ENCODE data around the gene DIP2C. TPM values are rescaled to one million over a fixed set of nuclear protein-coding genes. Genes with fewer than 3 reads are reported as not detected.
"Not testable (repeated sequence)": the region's sequence is repeated elsewhere in the genome, so short reads cannot be mapped to it uniquely, and the experiment has no call there.

The DIP2C gene
- total RNA-seq, 2 donors from 2014 or later: 21.1 to 23.8 TPM

DNA sequence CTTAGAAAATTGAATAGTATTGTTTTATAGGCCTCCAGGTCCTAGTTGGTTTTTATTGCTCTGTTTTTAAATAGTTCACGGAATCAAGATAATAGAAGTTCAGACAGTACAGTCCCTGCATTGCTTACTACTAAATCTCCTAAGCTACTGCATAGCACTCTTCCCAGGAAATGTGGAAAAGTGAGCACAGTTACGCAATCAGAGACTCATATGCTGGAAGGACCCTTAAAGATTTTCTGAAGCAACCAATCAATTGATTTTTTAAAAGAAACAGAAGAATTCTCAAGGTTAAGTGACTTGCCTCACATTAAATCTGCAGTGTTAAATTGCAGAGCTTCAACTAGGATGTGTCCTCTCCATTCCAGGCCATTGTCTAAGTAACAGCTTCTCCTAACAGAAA lies 23.1 kb upstream of the DIP2C start:
- Histone ChIP-seq H3K27ac (no peak overlapping the region), H3K36me3 (no peaks in the 10 kb centered on the region), H3K4me1 (no peaks in the 10 kb centered on the region), H3K9me3 (peaks cover 0 to 13% of the 10 kb centered on the region in 2 donors), H3K27me3 (no peaks in the 10 kb centered on the region), H3K4me3 (no peak overlapping the region)
- no peak for DNase-seq (ENCODE audit: low spot score)
- TF ChIP-seq, protein P1, sequence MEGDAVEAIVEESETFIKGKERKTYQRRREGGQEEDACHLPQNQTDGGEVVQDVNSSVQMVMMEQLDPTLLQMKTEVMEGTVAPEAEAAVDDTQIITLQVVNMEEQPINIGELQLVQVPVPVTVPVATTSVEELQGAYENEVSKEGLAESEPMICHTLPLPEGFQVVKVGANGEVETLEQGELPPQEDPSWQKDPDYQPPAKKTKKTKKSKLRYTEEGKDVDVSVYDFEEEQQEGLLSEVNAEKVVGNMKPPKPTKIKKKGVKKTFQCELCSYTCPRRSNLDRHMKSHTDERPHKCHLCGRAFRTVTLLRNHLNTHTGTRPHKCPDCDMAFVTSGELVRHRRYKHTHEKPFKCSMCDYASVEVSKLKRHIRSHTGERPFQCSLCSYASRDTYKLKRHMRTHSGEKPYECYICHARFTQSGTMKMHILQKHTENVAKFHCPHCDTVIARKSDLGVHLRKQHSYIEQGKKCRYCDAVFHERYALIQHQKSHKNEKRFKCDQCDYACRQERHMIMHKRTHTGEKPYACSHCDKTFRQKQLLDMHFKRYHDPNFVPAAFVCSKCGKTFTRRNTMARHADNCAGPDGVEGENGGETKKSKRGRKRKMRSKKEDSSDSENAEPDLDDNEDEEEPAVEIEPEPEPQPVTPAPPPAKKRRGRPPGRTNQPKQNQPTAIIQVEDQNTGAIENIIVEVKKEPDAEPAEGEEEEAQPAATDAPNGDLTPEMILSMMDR (IDR thresholded peaks at IDR 0.05): no peak

DNA sequence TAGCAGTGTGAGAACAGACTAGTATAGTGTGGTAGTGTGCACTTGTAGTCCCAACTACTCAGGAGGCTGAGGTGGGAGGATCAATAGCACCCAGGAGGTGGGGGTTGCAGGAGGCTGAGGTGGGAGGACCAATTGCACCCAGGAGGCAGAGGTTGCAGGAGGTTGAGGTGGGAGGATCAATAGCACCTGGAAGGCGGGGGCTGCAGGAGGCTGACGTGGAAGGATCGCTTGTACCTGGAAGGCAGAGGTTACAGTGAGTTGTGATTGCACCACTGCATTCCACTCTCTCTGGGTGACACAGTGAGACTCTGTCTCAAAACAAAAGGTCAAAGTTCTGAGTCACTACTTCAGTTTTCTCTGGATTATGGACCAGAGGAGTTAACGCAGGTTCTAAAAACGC lies 22.6 kb upstream of the DIP2C start:
- Histone ChIP-seq H3K27ac (no peak overlapping the region), H3K4me1 (no peaks in the 10 kb centered on the region), H3K36me3 (no peaks in the 10 kb centered on the region), H3K9me3 (peaks cover 0 to 13% of the 10 kb centered on the region in 2 donors), H3K27me3 (no peaks in the 10 kb centered on the region), H3K4me3 (no peak overlapping the region)
- DNase-seq (ENCODE audit: low spot score): no peak
- TF ChIP-seq, protein P1 (IDR thresholded peaks at IDR 0.05): no peak

DNA sequence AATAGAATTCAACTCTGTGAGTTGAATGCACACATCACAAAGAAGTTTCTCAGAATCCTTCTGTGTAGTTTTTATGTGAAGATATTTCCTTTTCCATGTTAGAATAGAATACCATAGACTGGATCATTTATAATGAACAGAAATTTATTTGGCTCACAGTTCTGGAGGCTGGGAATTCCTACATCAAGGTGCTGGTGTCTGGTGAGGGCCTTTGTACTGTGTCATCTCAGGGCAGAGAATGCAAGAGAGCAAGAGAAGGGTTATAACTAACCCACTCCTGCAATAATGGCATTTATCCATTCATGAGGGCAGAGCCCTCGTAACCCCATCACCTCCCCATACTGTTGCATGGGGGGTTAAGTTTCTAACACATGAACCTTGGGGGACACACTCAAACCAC lies 18.4 kb upstream of the DIP2C start:
- no peak for DNase-seq (ENCODE audit: low spot score)
- no peaks in the 10 kb centered on the region for H3K4me1 ChIP-seq
- no peaks in the 10 kb centered on the region for H3K36me3 ChIP-seq
- TF ChIP-seq, protein P1 (IDR thresholded peaks at IDR 0.05): no peak
- H3K27ac ChIP-seq: no peak overlapping the region
- H3K27me3 ChIP-seq: no peaks in the 10 kb centered on the region
- no peak overlapping the region for H3K4me3 ChIP-seq
- no peaks in the 10 kb centered on the region for H3K9me3 ChIP-seq

DNA sequence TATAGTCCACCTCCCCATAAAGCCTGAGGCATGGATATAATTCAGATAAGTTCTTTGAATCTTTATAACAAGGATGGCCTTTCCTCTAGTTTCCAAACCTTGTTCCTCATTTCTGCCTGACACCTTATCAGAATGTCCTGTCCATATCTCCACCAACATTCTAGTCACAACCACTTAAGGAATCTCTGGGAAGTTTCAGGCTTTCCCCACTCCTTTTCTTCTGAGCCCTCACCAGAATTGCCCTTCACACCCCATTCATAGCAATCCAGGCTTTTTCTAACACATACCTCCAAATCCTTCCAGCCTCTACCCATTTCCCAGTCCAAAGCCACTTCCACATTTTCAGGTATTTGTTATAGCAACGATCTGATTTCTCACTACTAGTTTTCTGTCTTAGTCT lies 18.0 kb upstream of the DIP2C start:
- no peaks in the 10 kb centered on the region for H3K27me3 ChIP-seq
- DNase-seq (ENCODE audit: low spot score): no peak
- H3K27ac ChIP-seq: no peak overlapping the region
- H3K9me3 ChIP-seq: no peaks in the 10 kb centered on the region
- H3K4me1 ChIP-seq: no peaks in the 10 kb centered on the region
- H3K4me3 ChIP-seq: no peak overlapping the region
- TF ChIP-seq, protein P1 (IDR thresholded peaks at IDR 0.05): no peak
- no peaks in the 10 kb centered on the region for H3K36me3 ChIP-seq

DNA sequence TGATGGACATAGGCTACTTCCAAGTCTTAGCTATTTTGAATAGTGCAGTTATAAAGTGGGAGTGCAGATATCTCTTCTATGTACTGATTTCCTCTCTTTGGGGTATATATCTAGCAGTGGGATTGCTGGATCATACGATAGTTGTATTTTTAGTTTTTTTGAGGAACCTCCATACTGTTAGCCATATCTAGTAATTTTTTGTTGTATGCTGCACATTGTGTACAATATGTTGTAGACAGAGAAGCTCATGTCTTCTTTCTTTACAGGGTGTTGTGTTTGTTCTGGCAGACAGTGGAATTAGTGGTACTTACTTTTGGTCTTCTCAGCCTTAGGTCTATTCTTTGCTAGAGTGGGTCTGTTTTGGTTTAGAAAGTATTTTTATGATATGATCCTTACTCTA lies 13.7 kb upstream of the DIP2C start:
- no peak overlapping the region for H3K4me3 ChIP-seq
- H3K4me1 ChIP-seq: no peaks in the 10 kb centered on the region
- no peaks in the 10 kb centered on the region for H3K9me3 ChIP-seq
- TF ChIP-seq, protein P1 (IDR thresholded peaks at IDR 0.05): no peak
- no peaks in the 10 kb centered on the region for H3K27me3 ChIP-seq
- H3K36me3 ChIP-seq: no peaks in the 10 kb centered on the region
- no peak overlapping the region for H3K27ac ChIP-seq
- DNase-seq (ENCODE audit: low spot score): no peak

DNA sequence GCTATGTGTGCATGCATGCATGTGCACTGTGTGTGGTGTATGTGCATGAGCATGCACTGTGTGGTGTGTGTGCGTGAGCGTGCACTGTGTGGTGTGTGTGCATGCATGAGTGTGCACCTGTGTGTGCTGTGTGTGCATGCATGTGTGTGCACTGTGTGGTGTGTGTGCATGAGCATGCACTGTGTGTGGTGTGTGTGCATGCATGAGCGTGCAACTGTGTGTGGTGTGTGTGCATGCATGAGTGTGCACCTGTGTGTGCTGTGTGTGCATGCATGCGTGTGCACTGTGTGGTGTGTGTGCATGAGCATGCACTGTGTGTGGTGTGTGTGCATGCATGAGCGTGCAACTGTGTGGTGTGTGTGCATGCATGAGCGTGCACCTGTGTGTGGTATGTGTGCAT lies 10.7 kb upstream of the DIP2C start:
- not testable (repeated sequence) for H3K27ac ChIP-seq; H3K4me1 ChIP-seq; DNase-seq (ENCODE audit: low spot score); H3K27me3 ChIP-seq; H3K9me3 ChIP-seq; H3K4me3 ChIP-seq; H3K36me3 ChIP-seq
